Activated CD4-positive, alpha-beta T cell treated with anti-CD3 and anti-CD28 coated beads for 1 hour (primary cell): Measurements from ENCODE around the gene CUEDC2.

Experiments used
- DNase-seq: peaks from one replicate; pipeline ENCODE4 v3.0.0-alpha.2; 2020

CUEDC2 gene

DNA sequence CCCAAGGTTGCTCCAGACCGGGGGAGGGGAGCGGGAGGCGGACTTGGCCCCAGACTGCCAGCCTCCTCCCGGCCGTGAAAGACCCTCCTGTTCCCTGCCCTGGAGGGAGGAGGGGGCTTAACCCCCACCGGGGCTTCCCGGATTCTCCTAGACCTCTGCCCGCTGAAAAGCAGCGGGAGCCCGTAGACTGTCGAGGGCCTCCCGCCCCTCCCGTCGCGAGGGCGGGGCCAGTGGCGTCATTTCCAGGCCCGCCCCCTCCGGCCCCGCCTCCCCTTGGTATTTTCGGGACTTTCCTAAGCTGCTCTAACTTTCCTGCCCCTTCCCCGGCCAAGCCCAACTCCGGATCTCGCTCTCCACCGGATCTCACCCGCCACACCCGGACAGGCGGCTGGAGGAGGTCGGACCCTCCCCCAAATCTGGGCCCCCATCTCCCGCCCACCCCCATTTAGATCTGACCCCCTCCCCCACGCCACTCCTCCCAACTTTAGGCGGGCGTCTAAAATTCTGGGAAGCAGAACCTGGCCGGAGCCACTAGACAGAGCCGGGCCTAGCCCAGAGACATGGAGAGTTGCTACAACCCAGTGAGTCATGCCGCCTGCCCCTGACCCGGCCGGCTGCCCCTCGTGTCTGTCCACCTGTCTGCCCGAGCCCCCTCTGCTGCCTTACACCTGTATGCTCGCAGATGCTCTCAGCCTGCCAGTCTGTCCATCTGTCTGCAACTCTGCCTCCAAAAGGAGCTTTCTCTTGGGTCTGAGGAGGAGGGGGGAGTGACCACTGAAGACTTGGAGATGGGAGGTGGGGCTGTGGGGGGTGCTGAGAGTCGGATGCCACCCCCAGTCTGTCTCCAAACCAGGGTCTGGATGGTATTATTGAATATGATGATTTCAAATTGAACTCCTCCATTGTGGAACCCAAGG lies 36.7 kb downstream of the CUEDC2 start, which contains the start of gene NFKB2:
TSS of gene NFKB2 (plus strand) at position 306 of the 917 bp plus-strand sequence. CDS start at position 561, 255 bp downstream.
- DNase-seq: peak; percentile 90

- DNase-seq: no peak
Measured at GRCh38 chr10:102394801-102395399, 37.5 kb downstream of the CUEDC2 start.

- DNase-seq: peak; percentile 99
Measured at GRCh38 chr10:102394079-102394800, 38.1 kb downstream of the CUEDC2 start.

GRCh38 chr10:102393411-102394078 lies 38.8 kb downstream of the CUEDC2 start:
- DNase-seq: no peak

- no peak for DNase-seq
Measured at GRCh38 chr10:102392306-102392705, 40.1 kb downstream of the CUEDC2 start.

GRCh38 chr10:102389894-102390293 lies 42.5 kb downstream of the CUEDC2 start:
- DNase-seq: no peak

DNA sequence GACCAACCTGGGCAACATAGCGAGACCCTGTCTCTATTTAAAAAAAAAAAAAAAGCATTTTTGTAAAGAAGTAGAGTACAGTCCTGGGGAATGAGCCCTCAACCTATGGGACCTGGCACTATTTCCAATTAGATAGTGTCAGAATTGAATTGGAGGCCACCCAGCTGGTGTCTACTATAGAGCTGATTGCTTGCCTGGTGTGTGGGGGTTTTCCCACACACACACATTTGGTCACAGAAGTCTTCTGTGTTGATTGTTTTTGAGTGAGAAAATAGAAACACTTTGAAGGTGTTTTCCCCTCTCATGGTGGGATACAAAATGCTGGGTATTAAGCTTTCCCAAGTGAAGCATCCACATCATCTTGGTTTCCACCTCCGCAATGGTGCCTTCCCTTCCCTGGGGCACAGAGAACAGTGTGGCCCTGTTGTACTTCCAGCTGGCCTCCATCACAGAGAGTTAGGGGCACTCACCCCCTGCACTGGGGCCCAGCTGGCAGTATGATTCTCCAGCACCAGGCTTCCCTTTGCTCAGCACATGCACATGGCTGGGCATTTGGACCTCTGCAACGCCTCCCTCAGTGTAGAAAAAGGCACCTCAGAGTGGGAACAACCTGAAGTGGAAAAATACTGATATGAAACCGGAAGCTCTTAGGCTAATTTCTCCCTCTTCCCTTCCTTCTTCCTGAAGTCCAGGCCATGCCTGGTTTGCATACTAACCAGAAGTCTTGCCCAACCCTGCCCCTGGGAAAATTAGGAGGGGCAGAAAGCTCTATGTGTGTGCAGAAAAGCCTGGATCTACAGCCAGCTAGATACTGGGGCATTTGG lies 47.6 kb downstream of the CUEDC2 start:
- no peak for DNase-seq

DNA sequence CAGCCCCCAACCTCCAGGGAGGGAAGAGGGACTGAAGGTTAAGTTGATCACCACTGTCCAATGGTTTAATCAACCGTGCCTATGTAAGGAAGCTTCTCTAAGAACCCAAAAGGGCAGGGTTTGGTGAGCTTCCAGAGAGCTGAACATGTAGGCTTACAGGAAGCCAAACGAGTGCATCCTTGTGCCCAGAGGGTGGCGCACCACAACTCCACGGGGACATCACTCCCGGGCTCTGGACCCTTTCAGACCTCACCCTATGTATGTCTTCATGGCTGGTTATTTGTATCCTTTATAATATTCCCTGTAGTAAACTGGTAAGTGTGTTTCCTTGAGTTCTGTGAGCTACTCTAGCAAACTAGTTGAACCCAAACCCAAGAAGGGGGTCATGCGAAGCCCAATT lies 48.3 kb downstream of the CUEDC2 start:
- no peak for DNase-seq

DNA sequence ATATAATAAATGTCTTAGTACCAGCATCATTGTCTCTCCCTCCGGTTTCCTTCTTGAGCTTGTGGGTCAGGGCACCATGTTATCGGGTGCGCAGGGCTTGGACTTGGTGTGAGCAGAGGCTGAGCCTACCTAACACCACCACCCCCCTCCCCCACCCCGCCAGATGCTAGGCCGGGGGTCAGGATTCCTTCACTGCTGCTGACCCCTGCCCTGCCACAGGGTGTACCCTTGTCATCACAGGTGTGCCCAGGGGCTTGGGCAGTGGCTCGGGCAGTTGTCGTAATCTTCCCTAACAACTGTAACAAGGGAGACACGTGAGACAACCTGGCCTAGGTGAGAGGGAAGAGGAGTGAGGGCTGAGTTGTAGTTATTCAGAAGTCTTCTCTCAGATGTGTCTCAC lies 49.5 kb downstream of the CUEDC2 start:
- DNase-seq: no peak

DNA sequence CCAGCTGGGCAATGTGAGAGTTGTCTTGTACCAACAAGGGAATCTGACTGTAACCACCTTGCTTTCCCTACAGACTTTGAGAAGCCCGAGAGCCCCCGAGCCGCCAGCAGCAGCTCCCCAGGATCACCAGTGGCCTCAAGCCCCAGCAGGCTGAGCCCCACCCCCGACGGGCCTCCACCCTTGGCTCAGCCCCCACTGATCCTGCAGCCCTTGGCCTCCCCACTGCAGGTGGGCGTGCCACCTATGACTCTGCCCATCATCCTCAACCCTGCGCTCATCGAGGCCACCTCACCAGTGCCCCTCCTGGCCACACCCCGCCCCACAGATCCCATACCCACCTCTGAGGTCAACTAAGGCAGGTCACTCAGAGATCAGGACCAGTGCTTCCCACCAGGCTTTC lies 50.4 kb downstream of the CUEDC2 start:
- no peak for DNase-seq

DNA sequence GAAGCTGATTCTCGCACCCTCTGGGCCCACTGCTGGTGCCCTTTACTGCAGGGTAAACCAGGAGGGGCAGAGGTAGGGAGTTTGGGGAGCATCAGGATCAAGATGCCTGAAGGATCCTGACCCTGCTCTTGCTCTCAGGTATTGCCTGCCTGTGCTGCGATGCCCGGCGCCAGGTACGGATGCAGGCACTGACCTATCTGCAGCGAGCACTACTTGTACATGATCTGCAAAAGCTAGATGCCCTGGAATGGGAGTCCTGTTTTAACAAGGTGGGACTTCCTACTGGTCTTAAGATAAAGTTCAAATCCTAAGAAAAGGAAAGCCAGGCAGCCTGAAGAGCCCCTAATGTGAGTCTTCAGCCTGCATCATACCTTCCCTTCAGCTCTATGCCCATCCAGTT lies 53.0 kb downstream of the CUEDC2 start:
- DNase-seq: no peak

GRCh38 chr10:102376901-102377300 lies 55.5 kb downstream of the CUEDC2 start:
- no peak for DNase-seq

GRCh38 chr10:102375867-102376266 lies 56.5 kb downstream of the CUEDC2 start:
- no peak for DNase-seq

DNA sequence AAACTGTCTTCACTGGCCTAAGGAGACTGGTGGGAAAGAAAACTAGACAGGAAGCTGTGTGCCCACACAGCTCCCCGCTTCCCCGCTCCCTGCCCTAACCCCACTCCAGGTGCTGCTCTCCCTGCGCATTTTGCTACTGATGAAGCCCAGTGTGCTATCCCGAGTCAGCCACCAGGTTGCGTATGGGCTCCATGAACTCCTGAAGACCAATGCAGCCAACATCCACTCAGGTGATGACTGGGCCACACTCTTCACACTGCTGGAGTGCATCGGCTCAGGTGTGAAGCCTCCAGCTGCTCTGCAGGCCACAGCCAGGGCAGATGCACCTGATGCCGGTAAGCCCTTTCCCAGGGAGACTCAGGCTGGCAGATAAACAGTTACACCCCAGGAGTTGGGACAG lies 57.1 kb downstream of the CUEDC2 start:
- DNase-seq: no peak
